GM12878 (cell line): ENCODE data around the gene ZNF473. TPM values are rescaled to one million over a fixed set of nuclear protein-coding genes. Genes with fewer than 3 reads are reported as not detected.

ENCODE experiments used
- ATAC-seq: fragments of 200-7000 bp; cut with Tn5 transposase; 3 replicates; pipeline ENCODE4 v1.9.1; 2020; ENCODE audit warnings: mild to moderate bottlenecking, moderate library complexity
- BruUV-seq: library from RNA; stranded (reverse); fragments of 400-500 nt; replicated peaks from 2 replicates; lab custom pipeline; 2021; lab: Mats Ljungman, UMichigan
- CTCF ChIA-PET: fragments of 300-600 bp; sonication (Branson Sonifier 250); formaldehyde crosslinking; extraction: SDS; loops from one replicate; lab custom pipeline; 2021; ENCODE audit warnings: inconsistent platforms; lab: Yijun Ruan, JAX
- POLR2A ChIA-PET: fragments of 350-600 bp; formaldehyde crosslinking; extraction: SDS; loops from one replicate; lab custom pipeline; 2021; ENCODE audit warnings: inconsistent platforms; lab: Charles Lee
- RAD21 ChIA-PET: fragments of 300-600 bp; sonication (Branson Sonifier 250); formaldehyde crosslinking; loops from one replicate; lab custom pipeline; 2023; ENCODE audit warnings: antibody characterized with exemption; ENCODE audit not compliant: unreplicated experiment; lab: Charles Lee
- SMC1A ChIA-PET: fragments of 300-600 bp; sonication (Branson Sonifier 250); formaldehyde crosslinking; loops from one replicate; lab custom pipeline; 2023; ENCODE audit not compliant: unreplicated experiment, uncharacterized antibody; lab: Charles Lee
- DNase-seq: peaks from one replicate; pipeline ENCODE4 v3.0.0-alpha.2; 2011; ENCODE audit warnings: low read depth, low spot score
- FAIRE-seq: peaks from 3 replicates; lab custom pipeline; 2011; peaks lifted over from hg19 to GRCh38; lab: Jason Lieb, UNC
- H2AFZ ChIP-seq: 2 replicates; pipeline ENCODE4 v1.6.0; 2011; ENCODE audit warnings: low read depth, low read length, control low read depth; ENCODE audit not compliant: control insufficient read depth
- H3K27ac ChIP-seq: 2 replicates; pipeline ENCODE4 v1.5.1; 2011; ENCODE audit warnings: control low read depth; ENCODE audit not compliant: control insufficient read depth, insufficient read depth
- H3K27me3 ChIP-seq, 2 experiments: replicated peaks in 1 of 2; 2 replicates each; pipeline versions ENCODE4 v1.6.0 to v1.6.1; 2011; ENCODE audit warnings: low read length in 1 of 2; ENCODE audit not compliant: control insufficient read depth in 2 of 2, insufficient read depth in 2 of 2
- H3K36me3 ChIP-seq, 2 experiments: 2 replicates each; pipeline ENCODE4 v1.5.1; 2011; ENCODE audit warnings: low read length in 1 of 2; ENCODE audit not compliant: control insufficient read depth in 2 of 2, insufficient read depth in 2 of 2
- H3K4me1 ChIP-seq: 2 replicates; pipeline ENCODE4 v1.6.1; 2011; ENCODE audit warnings: mild to moderate bottlenecking, low read length, moderate library complexity, mixed read lengths; ENCODE audit not compliant: control insufficient read depth, insufficient read depth
- H3K4me2 ChIP-seq: 2 replicates; pipeline ENCODE4 v1.6.0; 2011; ENCODE audit warnings: control low read depth; ENCODE audit not compliant: control insufficient read depth, insufficient read depth
- H3K4me3 ChIP-seq: fragments of 200-600 bp; sonication (generic); 2 replicates; pipeline ENCODE4 v1.5.1; 2016
- H3K79me2 ChIP-seq: 2 replicates; pipeline ENCODE4 v1.6.0; 2011; ENCODE audit warnings: low read length; ENCODE audit not compliant: control insufficient read depth, insufficient read depth
- H3K9ac ChIP-seq: 2 replicates; pipeline ENCODE4 v1.8.0; 2011; ENCODE audit warnings: low read length, control low read depth, mixed read lengths; ENCODE audit not compliant: control insufficient read depth, insufficient read depth
- H3K9me3 ChIP-seq: replicated peaks from 3 replicates; pipeline ENCODE4 v1.5.1; 2011; ENCODE audit warnings: mild to moderate bottlenecking, low read length; ENCODE audit not compliant: control insufficient read depth, insufficient read depth
- H4K20me1 ChIP-seq: 2 replicates; pipeline ENCODE4 v1.6.0; 2011; ENCODE audit not compliant: control insufficient read depth, insufficient read depth
- ASH2L ChIP-seq: fragments of 300-600, 200-600 bp; sonication (generic); IDR thresholded peaks from 2 replicates; pipeline ENCODE4 v1.6.1; 2017; ENCODE audit warnings: low read depth, mild to moderate bottlenecking, borderline replicate concordance
- CTCF ChIP-seq, 3 experiments: IDR thresholded peaks in 2 of 3; conservative IDR thresholded peaks in 1 of 3; 2 replicates each; pipeline ENCODE4 v1.5.1; 2011; ENCODE audit warnings: low read depth in 3 of 3, low read length in 3 of 3, mild to moderate bottlenecking in 3 of 3, control low read depth in 2 of 3, moderate library complexity in 2 of 3, inconsistent platforms in 1 of 3, mixed read lengths in 1 of 3; ENCODE audit not compliant: control insufficient read depth in 2 of 3, insufficient read depth in 1 of 3; ENCODE audit errors: extremely low read depth in 1 of 3
- DPF2 ChIP-seq: fragments of 450-650 bp; IDR thresholded peaks from 2 replicates; pipeline ENCODE4 v1.6.1; 2017; ENCODE audit warnings: mild to moderate bottlenecking
- FOXK2 ChIP-seq: fragments of 450-650 bp; IDR thresholded peaks from 2 replicates; pipeline ENCODE4 v1.6.1; 2017; ENCODE audit warnings: mild to moderate bottlenecking, moderate library complexity
- IRF5 ChIP-seq: fragments of 450-650 bp; IDR thresholded peaks from 2 replicates; pipeline ENCODE4 v1.6.1; 2017; ENCODE audit warnings: borderline replicate concordance
- NBN ChIP-seq: fragments of 450-650 bp; IDR thresholded peaks from 2 replicates; pipeline ENCODE4 v1.6.1; 2016
- POLR2AphosphoS2 ChIP-seq: IDR thresholded peaks from 2 replicates; pipeline ENCODE4 v1.6.1; 2011; ENCODE audit warnings: low read depth, mild to moderate bottlenecking, low read length, improper control_type of control experiment, moderate library complexity
- RAD51 ChIP-seq: fragments of 450-650 bp; IDR thresholded peaks from 2 replicates; pipeline ENCODE4 v1.6.1; 2016; ENCODE audit warnings: moderate library complexity, mild to moderate bottlenecking, inconsistent platforms
- SMARCA5 ChIP-seq: fragments of 450-650 bp; IDR thresholded peaks from 2 replicates; pipeline ENCODE4 v1.6.1; 2017; ENCODE audit warnings: mild to moderate bottlenecking
- ZNF274 ChIP-seq: IDR thresholded peaks from one replicate; pipeline ENCODE4 v1.8.0; 2011; ENCODE audit not compliant: insufficient read length, insufficient read depth
- WGBS: methylation state at CpG from one replicate; pipeline ENCODE4 v1.1.6; 2016; ENCODE audit warnings: low lambda C conversion rate; ENCODE audit not compliant: insufficient replicate concordance, insufficient coverage; ENCODE audit errors: missing lambda C conversion rate; 5-methylcytosine and 5-hydroxymethylcytosine counted together
- in situ Hi-C: fragments of 300-500 bp; cut with MboI; formaldehyde crosslinking; loops from 9 replicates; pipeline ENCODE4 v1.14.3; 2018; ENCODE audit warnings: mixed read lengths
- intact Hi-C: fragments of 100-400 bp; cut with micrococcal nuclease; formaldehyde crosslinking; loops from one replicate; pipeline ENCODE4 v1.14.2; 2022; ENCODE audit not compliant: unreplicated experiment
- polyA plus RNA-seq, 11 experiments: library from polyadenylated mRNA; depleted of rRNA in 4 of 11; unstranded in 6 of 11; stranded (reverse) in 5 of 11; fragments of >200 nt; fragmentation: Nextera tagmentation in 4 of 11; fragmentation: Illumina TruSeq in 1 of 11; extraction: Ambion mirVana in 4 of 11; extraction: Trizol in 1 of 11; gene quantifications; 1 replicate in 1 of 11; 2 replicates in 10 of 11; pipeline versions ENCODE4 v1.2.1 to v1.2.3, GENCODE V29; 2011 to 2016; ENCODE audit warnings: inconsistent platforms in 2 of 11, missing spikeins in 2 of 11, low read depth in 1 of 11
- total RNA-seq, 4 experiments: library from RNA; depleted of rRNA in 3 of 4; stranded (reverse); fragments of >200 nt in 3 of 4; fragmentation: Illumina TruSeq in 1 of 4; extraction: Trizol in 1 of 4; gene quantifications; 2 replicates each; pipeline versions ENCODE4 v1.2.1 to v1.2.3, GENCODE V29; 2013 to 2021
- TF ChIP-seq, protein P1 (sequence below): fragments of 150-350 bp; IDR thresholded peaks from 2 replicates; pipeline ENCODE4 v1.6.1; 2016; ENCODE audit warnings: low read depth, low read length
- TF ChIP-seq, protein P2 (sequence below): fragments of 450-650 bp; IDR thresholded peaks from 2 replicates; pipeline ENCODE4 v1.6.1; 2017; ENCODE audit warnings: mild to moderate bottlenecking
- TF ChIP-seq, protein P3 (sequence below): IDR thresholded peaks from 2 replicates; pipeline ENCODE4 v1.6.1; 2011; ENCODE audit warnings: borderline replicate concordance, low read depth, mild to moderate bottlenecking, moderate library complexity, mixed read lengths, low read length; ENCODE audit not compliant: insufficient read depth; ENCODE audit errors: extremely low read length

ZNF473 gene
- total and polyA plus RNA-seq, 10 of the 15 experiments (the other 5 are each of a cell fraction or from before 2014, with no cell fraction given) = 2.3 to 14.9 (median 6.3) TPM

GRCh38 chr19:50003810-50004419, 21.9 kb upstream of the ZNF473 start:
- DNase-seq (peak; percentile 44), ATAC-seq (peak; percentile 93), FAIRE-seq (peak; percentile 79)
- peaks cover 20 to 25% of the 10 kb centered on the region in 2 experiments; a peak in 3 of 4 replicates for H3K36me3 ChIP-seq
- RAD21 ChIA-PET = no interaction called here
- intact Hi-C loops (no loop called here), in situ Hi-C loops (no loop called here)
- H4K20me1 ChIP-seq = no peaks in the 10 kb centered on the region
- H3K4me1 ChIP-seq = peaks cover 16% of the 10 kb centered on the region
- BruUV-seq = no TSS peak
- no peak overlapping the region for H2AFZ ChIP-seq
- WGBS = 54% methylated on average over 11 of the region's 11 CpGs
- H3K9ac ChIP-seq = no peak overlapping the region
- SMC1A ChIA-PET = interaction anchor here (1.3 kb wide), 1 partner anchor 20 kb away, joined by 3 read pairs; no protein-coding TSS in a partner anchor
- H3K4me2 ChIP-seq = 0 out of 2 replicates have a peak overlapping the region, but pooled peaks have one; percentile 11
- no peaks in the 10 kb centered on the region; the same call in 1 of the 2 replicates for H3K79me2 ChIP-seq
- no peaks in the 10 kb centered on the region for H3K9me3 ChIP-seq
- CTCF ChIA-PET = no interaction called here
- H3K4me3 ChIP-seq = 0 out of 2 replicates have a peak overlapping the region, but pooled peaks have one; percentile 55
- POLR2A ChIA-PET = interaction anchor here (0.6 kb wide), 1 partner anchor 22 kb away, joined by 10 read pairs; the partner anchor contains the start of gene ZNF473
- H3K27me3 ChIP-seq = no peaks in the 10 kb centered on the region
- H3K27ac ChIP-seq = 0 out of 2 replicates have a peak overlapping the region, but pooled peaks have one; percentile 10
- TF ChIP-seq SMARCA5 (peak; percentile 50; the same call in 1 of the 2 replicates), FOXK2 (no peak), IRF5 (no peak), DPF2 (0 out of 2 replicates have a peak, but pooled peaks have one; percentile 52), NBN (no peak), CTCF (IDR thresholded peaks at IDR 0.05 in 2 of 3, conservative IDR thresholded peaks at IDR 0.05 in 1 of 3; ENCODE audit: control insufficient read depth in 2 of 3, extremely low read depth in 1 of 3, insufficient read depth in 1 of 3, low read depth in 3 of 3, low read length in 3 of 3) (no peak), ZNF274 (no peak), ASH2L (no peak), RAD51 (no peak), POLR2AphosphoS2 (no peak)
- TF ChIP-seq, protein P1, sequence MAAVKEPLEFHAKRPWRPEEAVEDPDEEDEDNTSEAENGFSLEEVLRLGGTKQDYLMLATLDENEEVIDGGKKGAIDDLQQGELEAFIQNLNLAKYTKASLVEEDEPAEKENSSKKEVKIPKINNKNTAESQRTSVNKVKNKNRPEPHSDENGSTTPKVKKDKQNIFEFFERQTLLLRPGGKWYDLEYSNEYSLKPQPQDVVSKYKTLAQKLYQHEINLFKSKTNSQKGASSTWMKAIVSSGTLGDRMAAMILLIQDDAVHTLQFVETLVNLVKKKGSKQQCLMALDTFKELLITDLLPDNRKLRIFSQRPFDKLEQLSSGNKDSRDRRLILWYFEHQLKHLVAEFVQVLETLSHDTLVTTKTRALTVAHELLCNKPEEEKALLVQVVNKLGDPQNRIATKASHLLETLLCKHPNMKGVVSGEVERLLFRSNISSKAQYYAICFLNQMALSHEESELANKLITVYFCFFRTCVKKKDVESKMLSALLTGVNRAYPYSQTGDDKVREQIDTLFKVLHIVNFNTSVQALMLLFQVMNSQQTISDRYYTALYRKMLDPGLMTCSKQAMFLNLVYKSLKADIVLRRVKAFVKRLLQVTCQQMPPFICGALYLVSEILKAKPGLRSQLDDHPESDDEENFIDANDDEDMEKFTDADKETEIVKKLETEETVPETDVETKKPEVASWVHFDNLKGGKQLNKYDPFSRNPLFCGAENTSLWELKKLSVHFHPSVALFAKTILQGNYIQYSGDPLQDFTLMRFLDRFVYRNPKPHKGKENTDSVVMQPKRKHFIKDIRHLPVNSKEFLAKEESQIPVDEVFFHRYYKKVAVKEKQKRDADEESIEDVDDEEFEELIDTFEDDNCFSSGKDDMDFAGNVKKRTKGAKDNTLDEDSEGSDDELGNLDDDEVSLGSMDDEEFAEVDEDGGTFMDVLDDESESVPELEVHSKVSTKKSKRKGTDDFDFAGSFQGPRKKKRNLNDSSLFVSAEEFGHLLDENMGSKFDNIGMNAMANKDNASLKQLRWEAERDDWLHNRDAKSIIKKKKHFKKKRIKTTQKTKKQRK = no peak
- TF ChIP-seq, protein P2, sequence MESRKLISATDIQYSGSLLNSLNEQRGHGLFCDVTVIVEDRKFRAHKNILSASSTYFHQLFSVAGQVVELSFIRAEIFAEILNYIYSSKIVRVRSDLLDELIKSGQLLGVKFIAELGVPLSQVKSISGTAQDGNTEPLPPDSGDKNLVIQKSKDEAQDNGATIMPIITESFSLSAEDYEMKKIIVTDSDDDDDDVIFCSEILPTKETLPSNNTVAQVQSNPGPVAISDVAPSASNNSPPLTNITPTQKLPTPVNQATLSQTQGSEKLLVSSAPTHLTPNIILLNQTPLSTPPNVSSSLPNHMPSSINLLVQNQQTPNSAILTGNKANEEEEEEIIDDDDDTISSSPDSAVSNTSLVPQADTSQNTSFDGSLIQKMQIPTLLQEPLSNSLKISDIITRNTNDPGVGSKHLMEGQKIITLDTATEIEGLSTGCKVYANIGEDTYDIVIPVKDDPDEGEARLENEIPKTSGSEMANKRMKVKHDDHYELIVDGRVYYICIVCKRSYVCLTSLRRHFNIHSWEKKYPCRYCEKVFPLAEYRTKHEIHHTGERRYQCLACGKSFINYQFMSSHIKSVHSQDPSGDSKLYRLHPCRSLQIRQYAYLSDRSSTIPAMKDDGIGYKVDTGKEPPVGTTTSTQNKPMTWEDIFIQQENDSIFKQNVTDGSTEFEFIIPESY = no peak
- TF ChIP-seq, protein P3, sequence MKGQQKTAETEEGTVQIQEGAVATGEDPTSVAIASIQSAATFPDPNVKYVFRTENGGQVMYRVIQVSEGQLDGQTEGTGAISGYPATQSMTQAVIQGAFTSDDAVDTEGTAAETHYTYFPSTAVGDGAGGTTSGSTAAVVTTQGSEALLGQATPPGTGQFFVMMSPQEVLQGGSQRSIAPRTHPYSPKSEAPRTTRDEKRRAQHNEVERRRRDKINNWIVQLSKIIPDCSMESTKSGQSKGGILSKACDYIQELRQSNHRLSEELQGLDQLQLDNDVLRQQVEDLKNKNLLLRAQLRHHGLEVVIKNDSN = no peak
